ENCODE data around the gene CXCL16. TPM values are rescaled to one million over a fixed set of nuclear protein-coding genes. Genes with fewer than 3 reads are reported as not detected.

CXCL16 gene
- total and polyA plus RNA-seq, 2 of the 13 experiments (the other 11 are each of a cell fraction or from before 2014, with no cell fraction given): 9.4 to 101 TPM

- no peak for TF ChIP-seq GLMP (CRISPR knock-in tag; IDR thresholded peaks at IDR 0.05; ENCODE audit: borderline replicate concordance)
- TF ChIP-seq KDM1A (CRISPR knock-in tag; IDR thresholded peaks at IDR 0.05): peak; percentile 55; the same call in 1 of the 2 replicates
- TF ChIP-seq ZNF598 (CRISPR knock-in tag; IDR thresholded peaks at IDR 0.05; ENCODE audit: borderline replicate concordance): peak; percentile 39; the same call in 1 of the 2 replicates
- TF ChIP-seq ZNF44 (CRISPR knock-in tag; IDR thresholded peaks at IDR 0.05): no peak
- TF ChIP-seq ZNF430 (CRISPR knock-in tag; IDR thresholded peaks at IDR 0.05): peak; percentile 93
- TF ChIP-seq ZNF136 (CRISPR knock-in tag; IDR thresholded peaks at IDR 0.05; ENCODE audit: low read depth): no peak
- no peak for TF ChIP-seq NR2F2 (IDR thresholded peaks at IDR 0.05; ENCODE audit: borderline replicate concordance, low read depth)
- peak; percentile 55; the same call in 1 of the 2 replicates for TF ChIP-seq ISX (CRISPR knock-in tag; conservative IDR thresholded peaks at IDR 0.05)
- TF ChIP-seq MAFG (CRISPR knock-in tag; IDR thresholded peaks at IDR 0.05): no peak
- TF ChIP-seq ZNF224 (CRISPR knock-in tag; IDR thresholded peaks at IDR 0.05): peak; percentile 17; the same call in 1 of the 2 replicates
- TF ChIP-seq ZSCAN22 (CRISPR knock-in tag; IDR thresholded peaks at IDR 0.05): no peak
- TF ChIP-seq, protein P1, sequence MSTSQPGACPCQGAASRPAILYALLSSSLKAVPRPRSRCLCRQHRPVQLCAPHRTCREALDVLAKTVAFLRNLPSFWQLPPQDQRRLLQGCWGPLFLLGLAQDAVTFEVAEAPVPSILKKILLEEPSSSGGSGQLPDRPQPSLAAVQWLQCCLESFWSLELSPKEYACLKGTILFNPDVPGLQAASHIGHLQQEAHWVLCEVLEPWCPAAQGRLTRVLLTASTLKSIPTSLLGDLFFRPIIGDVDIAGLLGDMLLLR (CRISPR knock-in tag; IDR thresholded peaks at IDR 0.05): peak; percentile 70; the same call in 1 of the 2 replicates
- no peak for TF ChIP-seq ONECUT2 (CRISPR knock-in tag; IDR thresholded peaks at IDR 0.05)
- TF ChIP-seq RFXANK (CRISPR knock-in tag; IDR thresholded peaks at IDR 0.05): no peak
- 0 out of 2 replicates have a peak, but pooled peaks have one; percentile 43 for TF ChIP-seq ZNF589 (CRISPR knock-in tag; conservative IDR thresholded peaks at IDR 0.05)
- TF ChIP-seq FOXC1 (CRISPR knock-in tag; IDR thresholded peaks at IDR 0.05; ENCODE audit: borderline replicate concordance): peak; percentile 70; the same call in 1 of the 2 replicates
- no peak for TF ChIP-seq ZBTB1 (CRISPR knock-in tag; IDR thresholded peaks at IDR 0.05; ENCODE audit: borderline replicate concordance)
- TF ChIP-seq ZNF432 (CRISPR knock-in tag; IDR thresholded peaks at IDR 0.05; ENCODE audit: borderline replicate concordance): no peak
- TF ChIP-seq, protein P2, sequence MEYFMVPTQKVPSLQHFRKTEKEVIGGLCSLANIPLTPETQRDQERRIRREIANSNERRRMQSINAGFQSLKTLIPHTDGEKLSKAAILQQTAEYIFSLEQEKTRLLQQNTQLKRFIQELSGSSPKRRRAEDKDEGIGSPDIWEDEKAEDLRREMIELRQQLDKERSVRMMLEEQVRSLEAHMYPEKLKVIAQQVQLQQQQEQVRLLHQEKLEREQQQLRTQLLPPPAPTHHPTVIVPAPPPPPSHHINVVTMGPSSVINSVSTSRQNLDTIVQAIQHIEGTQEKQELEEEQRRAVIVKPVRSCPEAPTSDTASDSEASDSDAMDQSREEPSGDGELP (IDR thresholded peaks at IDR 0.05; ENCODE audit: borderline replicate concordance, low read depth): peak; percentile 52; the same call in 1 of the 2 replicates
- 0 out of 2 replicates have a peak, but pooled peaks have one; percentile 25 for TF ChIP-seq ZSCAN12 (CRISPR knock-in tag; IDR thresholded peaks at IDR 0.05)
Observed at GRCh38 chr17:4771519-4772234, 31.9 kb upstream of the CXCL16 start, which contains the start of gene TM4SF5 (continued).

All from HepG2 (cell line).